A673 (cell line): ENCODE results near the gene AGBL4. TPM values are rescaled to one million over a fixed set of nuclear protein-coding genes. Genes with fewer than 3 reads are reported as not detected.
A peak's percentile ranks its signal among the peaks of the same experiment; 100 is the strongest.

ENCODE experiments used
- BruUV-seq: library from RNA; stranded (reverse); fragments of 400-500 nt; replicated peaks from 2 replicates; lab custom pipeline; 2021; lab: Mats Ljungman, UMichigan
- CTCF ChIA-PET: fragments of 300-600 bp; sonication (Branson Sonifier 250); formaldehyde crosslinking; loops from one replicate; lab custom pipeline; 2022; ENCODE audit warnings: antibody characterized with exemption; lab: Charles Lee
- POLR2A ChIA-PET: fragments of 300-600 bp; sonication (Branson Sonifier 250); formaldehyde crosslinking; loops from one replicate; lab custom pipeline; 2022; ENCODE audit warnings: antibody characterized with exemption; ENCODE audit not compliant: low non-redundant PET; lab: Charles Lee
- DNase-seq: peaks from one replicate; pipeline ENCODE4 v3.0.0-alpha.2; 2015; ENCODE audit warnings: low spot score
- H3K27ac ChIP-seq: fragments of 200-600 bp; sonication (generic); 2 replicates; pipeline ENCODE4 v1.5.1; 2016; ENCODE audit warnings: mixed run types, low read depth, mild to moderate bottlenecking, mixed read lengths, antibody characterized with exemption, low read length; ENCODE audit not compliant: poor library complexity, severe bottlenecking
- H3K27me3 ChIP-seq: fragments of 200-600 bp; sonication (generic); replicated peaks from 2 replicates; pipeline ENCODE4 v1.6.1; 2017; ENCODE audit warnings: mixed run types, low read depth, mild to moderate bottlenecking, mixed read lengths, antibody characterized with exemption, low read length; ENCODE audit not compliant: insufficient read depth, poor library complexity
- H3K36me3 ChIP-seq: fragments of 200-600 bp; sonication (generic); 2 replicates; pipeline ENCODE4 v1.6.1; 2016; ENCODE audit warnings: mixed run types, mild to moderate bottlenecking, mixed read lengths, antibody characterized with exemption, low read length; ENCODE audit not compliant: insufficient read depth, poor library complexity, severe bottlenecking
- H3K4me1 ChIP-seq: fragments of 200-600 bp; sonication (generic); 2 replicates; pipeline ENCODE4 v1.6.1; 2017; ENCODE audit warnings: mixed run types, mild to moderate bottlenecking, mixed read lengths, antibody characterized with exemption, low read length; ENCODE audit not compliant: insufficient read depth, poor library complexity, severe bottlenecking
- H3K4me3 ChIP-seq: fragments of 200-600 bp; sonication (generic); 2 replicates; pipeline ENCODE4 v1.5.1; 2016; ENCODE audit warnings: low read depth, mixed run types, mild to moderate bottlenecking, mixed read lengths, low read length; ENCODE audit not compliant: poor library complexity, severe bottlenecking
- H3K9me3 ChIP-seq: fragments of 200-600 bp; sonication (generic); 2 replicates; pipeline ENCODE4 v1.6.1; 2016; ENCODE audit warnings: mixed run types, low read depth, mild to moderate bottlenecking, mixed read lengths, antibody characterized with exemption, low read length; ENCODE audit not compliant: poor library complexity, severe bottlenecking
- CTCF ChIP-seq: fragments of 300-800, 200-600 bp; sonication (generic); conservative IDR thresholded peaks from 2 replicates; pipeline ENCODE4 v1.5.1; 2017; ENCODE audit warnings: low read depth, mild to moderate bottlenecking, antibody characterized with exemption, low read length, moderate library complexity, mixed read lengths
- EZH2 ChIP-seq: fragments of 200-600 bp; sonication (generic); IDR thresholded peaks from 2 replicates; pipeline ENCODE4 v1.6.1; 2017; ENCODE audit warnings: borderline replicate concordance, low read depth, mild to moderate bottlenecking, mixed read lengths, antibody characterized with exemption, low read length; ENCODE audit not compliant: poor library complexity, severe bottlenecking
- intact Hi-C: fragments of 100-400 bp; cut with micrococcal nuclease; formaldehyde crosslinking; loops from one replicate; pipeline ENCODE4 v1.10.0; 2022; ENCODE audit not compliant: unreplicated experiment
- total RNA-seq: library from RNA; stranded (reverse); gene quantifications from 2 replicates; pipeline ENCODE4 v1.2.3, GENCODE V29; 2021

The AGBL4 gene
- total RNA-seq, 1 experiment from 2014 or later: 0.32 TPM

GRCh38 chr1:48498096-48498791 is 1525.5 kb downstream of the AGBL4 start:
- ChIA-PET POLR2A (interaction anchor here (0.6 kb wide), 1 partner anchor 32 kb away, joined by 3 read pairs; no protein-coding TSS in a partner anchor), CTCF (interaction anchor here (0.7 to 1.4 kb wide), 4 partner anchors 9 to 35 kb away, joined by 3 to 7 read pairs (median 4); partner anchors contain the start of gene SPATA6)
- Histone ChIP-seq H3K27ac (no peak overlapping the region), H3K27me3 (no peaks in the 10 kb centered on the region), H3K4me1 (peaks cover 9% of the 10 kb centered on the region), H3K4me3 (no peak overlapping the region), H3K36me3 (no peaks in the 10 kb centered on the region), H3K9me3 (no peaks in the 10 kb centered on the region)
- BruUV-seq: no TSS peak
- TF ChIP-seq CTCF (peak; percentile 92), EZH2 (no peak)
- DNase-seq: peak; percentile 84
- intact Hi-C loops: loop anchor here (1.0 to 5.0 kb wide), 2 partner anchors 32 to 391 kb away; no protein-coding TSS in a partner anchor

- Histone ChIP-seq H3K4me1 (peaks cover 9% of the 10 kb centered on the region), H3K4me3 (no peak overlapping the region), H3K9me3 (no peaks in the 10 kb centered on the region), H3K27me3 (no peaks in the 10 kb centered on the region), H3K27ac (no peak overlapping the region), H3K36me3 (no peaks in the 10 kb centered on the region)
- TF ChIP-seq CTCF (no peak), EZH2 (no peak)
- intact Hi-C loops: loop anchor here (5.0 kb wide), 1 partner anchor 389 kb away; no protein-coding TSS in a partner anchor
- ChIA-PET CTCF (no interaction called here), POLR2A (no interaction called here)
- BruUV-seq: no TSS peak
- no peak for DNase-seq
These were observed 1527.8 kb downstream of the AGBL4 start for GRCh38 chr1:48495911-48496310.

GRCh38 chr1:48495166-48495565 is 1528.6 kb downstream of the AGBL4 start:
- BruUV-seq: no TSS peak
- ChIA-PET CTCF (no interaction called here), POLR2A (no interaction called here)
- H3K4me3 ChIP-seq: no peak overlapping the region
- intact Hi-C loops: loop anchor here (5.0 kb wide), 1 partner anchor 388 kb away; no protein-coding TSS in a partner anchor
- DNase-seq: no peak
- H3K4me1 ChIP-seq: peaks cover 9% of the 10 kb centered on the region
- no peaks in the 10 kb centered on the region for H3K9me3 ChIP-seq
- H3K36me3 ChIP-seq: no peaks in the 10 kb centered on the region
- no peak overlapping the region for H3K27ac ChIP-seq
- no peaks in the 10 kb centered on the region for H3K27me3 ChIP-seq
- TF ChIP-seq EZH2 (no peak), CTCF (no peak)
